ENCODE results near the gene CLMN.

The CLMN gene

GRCh38 chr14:95320955-95321600 is 1.4 kb upstream of the CLMN start:
- no peak for DNase-seq (ENCODE audit: low read depth in 2 of 2)

GRCh38 chr14:95320078-95320895 is 579 bp upstream of the CLMN start:
- DNase-seq (ENCODE audit: low read depth in 2 of 2), result no peak

- no peak for DNase-seq (ENCODE audit: low read depth in 2 of 2)
Observed at GRCh38 chr14:95318399-95319311, 1.1 kb downstream of the CLMN start.

GRCh38 chr14:95317817-95318343 is 1.8 kb downstream of the CLMN start:
- DNase-seq (ENCODE audit: low read depth in 2 of 2), result no peak

- no peak for DNase-seq (ENCODE audit: low read depth in 2 of 2)
Observed at GRCh38 chr14:95316821-95317220, 2.9 kb downstream of the CLMN start.

GRCh38 chr14:95315579-95315978 is 4.1 kb downstream of the CLMN start:
- DNase-seq (ENCODE audit: low read depth in 2 of 2), result no peak

GRCh38 chr14:95315156-95315555 is 4.6 kb downstream of the CLMN start:
- DNase-seq (ENCODE audit: low read depth in 2 of 2), result no peak

GRCh38 chr14:95314609-95315008 is 5.1 kb downstream of the CLMN start:
- DNase-seq (ENCODE audit: low read depth in 2 of 2), result no peak

- no peak for DNase-seq (ENCODE audit: low read depth in 2 of 2)
Observed at GRCh38 chr14:95313707-95314106, 6.0 kb downstream of the CLMN start.

- DNase-seq (ENCODE audit: low read depth in 2 of 2), result no peak
Observed at GRCh38 chr14:95313190-95313589, 6.5 kb downstream of the CLMN start.

GRCh38 chr14:95312311-95312710 is 7.4 kb downstream of the CLMN start:
- no peak for DNase-seq (ENCODE audit: low read depth in 2 of 2)

- no peak for DNase-seq (ENCODE audit: low read depth in 2 of 2)
Observed at GRCh38 chr14:95311752-95312151, 8.0 kb downstream of the CLMN start.

- DNase-seq (ENCODE audit: low read depth in 2 of 2), result no peak
Observed at GRCh38 chr14:95310635-95311380, 8.9 kb downstream of the CLMN start.

- no peak for DNase-seq (ENCODE audit: low read depth in 2 of 2)
Observed at GRCh38 chr14:95309261-95310051, 10.3 kb downstream of the CLMN start.

GRCh38 chr14:95308073-95308472 is 11.6 kb downstream of the CLMN start:
- no peak for DNase-seq (ENCODE audit: low read depth in 2 of 2)

GRCh38 chr14:95307402-95308041 is 12.2 kb downstream of the CLMN start:
- DNase-seq (ENCODE audit: low read depth in 2 of 2), result no peak

GRCh38 chr14:95305940-95306339 is 13.8 kb downstream of the CLMN start:
- DNase-seq (ENCODE audit: low read depth in 2 of 2), result no peak

- no peak for DNase-seq (ENCODE audit: low read depth in 2 of 2)
Observed at GRCh38 chr14:95305145-95305544, 14.6 kb downstream of the CLMN start.

- DNase-seq (ENCODE audit: low read depth in 2 of 2), result no peak
Observed at GRCh38 chr14:95304342-95304741, 15.4 kb downstream of the CLMN start.

GRCh38 chr14:95303552-95303951 is 16.2 kb downstream of the CLMN start:
- no peak for DNase-seq (ENCODE audit: low read depth in 2 of 2)

All from stimulated activated CD8-positive, alpha-beta memory T cell treated with anti-CD3 and anti-CD28 coated beads, Interleukin-2, amount 100 ng/mL, for 1 hour (primary cell).